ENCODE measurements around the gene GOSR2. TPM values are rescaled to one million over a fixed set of nuclear protein-coding genes. Genes with fewer than 3 reads are reported as not detected.
"Not testable (repeated sequence)": the region's sequence is repeated elsewhere in the genome, so short reads cannot be mapped to it uniquely, and the experiment has no call there.

Gene GOSR2
- total RNA-seq, 4 donors from 2014 or later = 20.3 to 37.8 (median 24.7) TPM

DNA sequence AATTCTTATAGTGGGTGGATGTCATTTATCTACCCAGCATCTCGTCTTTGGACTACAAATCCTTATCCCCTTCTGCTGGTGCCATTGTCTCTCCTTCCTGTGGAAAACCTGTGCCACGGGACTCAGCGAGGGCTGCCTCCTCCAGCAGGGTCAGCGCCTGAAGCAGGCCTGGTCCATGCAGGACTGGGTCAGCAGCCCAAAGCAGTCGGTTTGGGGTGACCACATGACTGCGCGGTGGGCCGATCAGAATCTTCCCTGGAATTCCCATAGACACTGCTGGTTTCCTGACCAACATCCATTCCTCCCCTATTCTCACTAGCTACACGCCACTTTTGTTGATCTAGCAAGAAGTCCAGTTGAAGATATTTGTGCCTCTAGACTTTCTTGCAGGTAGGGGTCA is 29.2 kb downstream of the GOSR2 start:
- WGBS, 2 donors = 70 to 73% methylated on average over 7 to 9 of the region's 9 CpGs
- no peak for DNase-seq
- Histone ChIP-seq H3K9me3 (no peaks in the 10 kb centered on the region), H3K27me3 (peaks cover 0 to 20% (median 0%) of the 10 kb centered on the region in 4 donors), H3K4me3 (no peak overlapping the region), H3K27ac (no peak overlapping the region), H3K36me3 (peaks cover 0 to 7% (median 0%) of the 10 kb centered on the region in 3 donors), H3K4me1 (peaks cover 0 to 45% (median 0%) of the 10 kb centered on the region in 3 donors)
- intact Hi-C loops (cut with DNase I) = no loop called here
- TF ChIP-seq CTCF (IDR thresholded peaks at IDR 0.05) (no peak), POLR2A (IDR thresholded peaks at IDR 0.05) (no peak)

- H3K9me3 ChIP-seq; H3K27ac ChIP-seq; H3K4me3 ChIP-seq; DNase-seq; intact Hi-C loops (cut with DNase I); H3K36me3 ChIP-seq: not testable (repeated sequence)
- Histone ChIP-seq H3K4me1 (peaks cover 0 to 34% (median 0%) of the 10 kb centered on the region in 3 donors), H3K27me3 (peaks cover 0 to 20% (median 0%) of the 10 kb centered on the region in 4 donors)
- WGBS, 2 donors = no CpG with 5 or more reads among the region's 4 CpGs
Observed at GRCh38 chr17:46953191-46953590, 30.2 kb downstream of the GOSR2 start.

- Histone ChIP-seq H3K27me3 (peaks cover 0 to 3% (median 0%) of the 10 kb centered on the region in 4 donors), H3K36me3 (no peaks in the 10 kb centered on the region), H3K4me1 (peaks cover 0 to 4% (median 0%) of the 10 kb centered on the region in 3 donors), H3K4me3 (no peak overlapping the region), H3K27ac (no peak overlapping the region), H3K9me3 (no peaks in the 10 kb centered on the region)
- intact Hi-C loops (cut with DNase I) = no loop called here
- no peak for DNase-seq
- 48 to 59% methylated on average over 6 to 8 of the region's 8 CpGs for WGBS, 2 donors
- no peak for TF ChIP-seq POLR2A (IDR thresholded peaks at IDR 0.05)
- TF ChIP-seq CTCF (IDR thresholded peaks at IDR 0.05) = no peak
Observed at GRCh38 chr17:46958041-46958591, 35.2 kb downstream of the GOSR2 start.

- Histone ChIP-seq H3K9me3 (no peaks in the 10 kb centered on the region), H3K27me3 (peaks cover 0 to 3% (median 0%) of the 10 kb centered on the region in 4 donors), H3K36me3 (no peaks in the 10 kb centered on the region), H3K27ac (no peak overlapping the region), H3K4me1 (peaks cover 0 to 4% (median 0%) of the 10 kb centered on the region in 3 donors), H3K4me3 (no peak overlapping the region)
- TF ChIP-seq CTCF (IDR thresholded peaks at IDR 0.05) (no peak), POLR2A (IDR thresholded peaks at IDR 0.05) (no peak)
- intact Hi-C loops (cut with DNase I) = no loop called here
- DNase-seq = no peak
- 35 to 39% methylated on average over 2 of the region's 2 CpGs for WGBS, 2 donors
Observed at GRCh38 chr17:46960152-46960551, 37.2 kb downstream of the GOSR2 start.

GRCh38 chr17:46962374-46962790 is 39.4 kb downstream of the GOSR2 start:
- H3K4me1 ChIP-seq = peaks cover 0 to 4% (median 0%) of the 10 kb centered on the region in 3 donors
- no peaks in the 10 kb centered on the region for H3K36me3 ChIP-seq
- TF ChIP-seq CTCF (IDR thresholded peaks at IDR 0.05) (no peak), POLR2A (IDR thresholded peaks at IDR 0.05) (no peak)
- H3K9me3 ChIP-seq = no peaks in the 10 kb centered on the region
- H3K27ac ChIP-seq = no peak overlapping the region
- DNase-seq = no peak
- no peak overlapping the region for H3K4me3 ChIP-seq
- H3K27me3 ChIP-seq = no peaks in the 10 kb centered on the region
- WGBS, 2 donors = 0% methylated on average over 1 of the region's 1 CpG
- intact Hi-C loops (cut with DNase I) = no loop called here

DNA sequence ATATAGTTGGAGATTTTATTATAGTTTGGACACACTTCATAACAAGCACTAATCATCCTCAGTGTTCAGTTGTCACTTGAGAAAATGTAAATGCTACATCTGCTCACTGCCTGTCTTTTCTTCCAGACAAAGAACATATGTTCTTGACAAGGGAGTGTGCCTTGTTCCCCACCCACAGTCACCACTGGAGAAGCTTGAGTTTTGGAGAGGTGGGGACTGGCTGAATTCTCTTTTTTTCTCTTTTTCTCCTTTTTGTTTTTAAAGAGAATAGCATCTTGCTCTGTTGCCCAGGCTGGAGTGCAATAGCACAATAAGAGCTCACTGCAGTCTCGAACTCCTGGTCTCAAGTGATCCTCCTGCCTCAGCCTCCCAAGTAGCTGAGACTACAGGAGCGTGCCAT is 40.6 kb downstream of the GOSR2 start:
- intact Hi-C loops (cut with DNase I) = no loop called here

More for the DNA sequence above, 40.6 kb downstream of the GOSR2 start:
- no peak for TF ChIP-seq POLR2A (IDR thresholded peaks at IDR 0.05)
- no peak for TF ChIP-seq CTCF (IDR thresholded peaks at IDR 0.05)
- peaks cover 0 to 4% (median 0%) of the 10 kb centered on the region in 3 donors for H3K4me1 ChIP-seq
- H3K4me3 ChIP-seq = no peak overlapping the region
- peaks cover 0 to 5% (median 0%) of the 10 kb centered on the region in 3 donors for H3K36me3 ChIP-seq
- no peaks in the 10 kb centered on the region for H3K9me3 ChIP-seq
- WGBS, 2 donors = 56 to 83% methylated on average over 2 of the region's 2 CpGs
- no peaks in the 10 kb centered on the region for H3K27me3 ChIP-seq
- no peak for DNase-seq
- no peak overlapping the region for H3K27ac ChIP-seq

Data from esophagus squamous epithelium (tissue), 5 donors.